ENCODE data around the gene CD81.

DNA sequence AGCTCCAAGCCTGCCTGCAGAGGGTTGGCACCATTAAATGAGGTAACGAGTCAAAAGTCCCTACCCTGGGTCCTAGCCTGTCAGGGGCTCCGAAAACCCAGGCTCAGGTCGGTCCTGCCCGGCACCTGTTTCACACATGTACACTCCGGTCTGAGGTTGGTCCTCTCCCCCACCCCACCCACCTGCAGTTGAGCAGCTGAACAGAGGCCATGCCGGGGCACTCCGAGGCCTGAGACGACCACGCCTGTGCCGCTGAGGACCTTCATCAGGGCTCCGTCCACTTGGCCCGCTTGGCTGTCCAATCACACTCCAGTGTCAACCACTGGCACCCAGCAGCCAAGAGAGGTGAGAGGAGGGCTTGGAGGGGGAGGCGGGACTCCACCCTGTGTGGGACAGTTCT, 25.0 kb downstream of the CD81 start:
- TF ChIP-seq, protein P1, sequence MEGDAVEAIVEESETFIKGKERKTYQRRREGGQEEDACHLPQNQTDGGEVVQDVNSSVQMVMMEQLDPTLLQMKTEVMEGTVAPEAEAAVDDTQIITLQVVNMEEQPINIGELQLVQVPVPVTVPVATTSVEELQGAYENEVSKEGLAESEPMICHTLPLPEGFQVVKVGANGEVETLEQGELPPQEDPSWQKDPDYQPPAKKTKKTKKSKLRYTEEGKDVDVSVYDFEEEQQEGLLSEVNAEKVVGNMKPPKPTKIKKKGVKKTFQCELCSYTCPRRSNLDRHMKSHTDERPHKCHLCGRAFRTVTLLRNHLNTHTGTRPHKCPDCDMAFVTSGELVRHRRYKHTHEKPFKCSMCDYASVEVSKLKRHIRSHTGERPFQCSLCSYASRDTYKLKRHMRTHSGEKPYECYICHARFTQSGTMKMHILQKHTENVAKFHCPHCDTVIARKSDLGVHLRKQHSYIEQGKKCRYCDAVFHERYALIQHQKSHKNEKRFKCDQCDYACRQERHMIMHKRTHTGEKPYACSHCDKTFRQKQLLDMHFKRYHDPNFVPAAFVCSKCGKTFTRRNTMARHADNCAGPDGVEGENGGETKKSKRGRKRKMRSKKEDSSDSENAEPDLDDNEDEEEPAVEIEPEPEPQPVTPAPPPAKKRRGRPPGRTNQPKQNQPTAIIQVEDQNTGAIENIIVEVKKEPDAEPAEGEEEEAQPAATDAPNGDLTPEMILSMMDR (IDR thresholded peaks at IDR 0.05): no peak
- TF ChIP-seq POLR2A (IDR thresholded peaks at IDR 0.05): no peak
